GM21360 (cell line): ENCODE measurements around the gene DNLZ.

Experiments
- ATAC-seq: cut with Tn5 transposase; IDR thresholded peaks from one replicate; pipeline ENCODE4 v1.9.1; 2021; ENCODE audit warnings: mild to moderate bottlenecking, moderate library complexity; ENCODE audit not compliant: unreplicated experiment

DNLZ gene

DNA sequence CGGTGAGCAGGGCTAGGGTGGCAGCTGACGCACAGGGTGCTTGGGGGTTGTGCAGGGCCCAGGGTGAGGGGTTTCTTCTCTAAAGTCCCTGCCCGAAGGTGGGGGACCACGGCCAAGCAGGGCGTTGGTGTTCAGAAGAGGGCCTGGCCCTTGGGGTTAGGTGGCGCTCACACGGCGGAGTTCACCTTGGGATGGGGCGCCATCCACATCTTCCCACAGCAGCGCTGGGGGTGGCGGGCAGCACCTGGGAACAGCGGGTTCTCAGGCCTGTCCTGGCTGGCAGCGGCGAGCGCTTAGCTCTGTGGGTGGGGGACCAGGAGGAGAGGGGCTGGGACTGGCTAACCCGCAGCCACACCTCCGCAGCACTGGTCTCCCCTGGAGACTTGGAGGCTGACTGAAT is 30.1 kb downstream of the DNLZ start:
- ATAC-seq, result no peak

DNA sequence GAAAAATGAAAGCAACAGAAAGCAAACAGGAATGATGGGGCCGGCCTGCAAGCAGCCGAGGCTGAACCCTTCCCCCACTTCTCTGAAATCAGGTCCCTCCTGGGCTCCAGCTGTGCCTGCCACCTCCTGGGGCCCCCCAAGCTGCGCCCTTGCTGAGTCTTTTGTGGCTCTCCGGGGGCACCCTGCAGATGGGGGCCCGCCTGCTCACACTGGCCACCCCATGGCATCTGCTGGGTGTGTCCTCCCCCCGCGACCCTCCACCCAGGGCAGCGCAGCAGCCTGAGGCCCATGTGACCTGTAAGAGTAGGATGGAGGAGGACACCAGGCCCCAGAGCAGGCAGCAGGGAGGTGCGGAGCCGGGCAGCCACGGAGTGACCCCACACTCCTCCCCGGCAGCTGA is 30.5 kb downstream of the DNLZ start:
- ATAC-seq, result no peak

DNA sequence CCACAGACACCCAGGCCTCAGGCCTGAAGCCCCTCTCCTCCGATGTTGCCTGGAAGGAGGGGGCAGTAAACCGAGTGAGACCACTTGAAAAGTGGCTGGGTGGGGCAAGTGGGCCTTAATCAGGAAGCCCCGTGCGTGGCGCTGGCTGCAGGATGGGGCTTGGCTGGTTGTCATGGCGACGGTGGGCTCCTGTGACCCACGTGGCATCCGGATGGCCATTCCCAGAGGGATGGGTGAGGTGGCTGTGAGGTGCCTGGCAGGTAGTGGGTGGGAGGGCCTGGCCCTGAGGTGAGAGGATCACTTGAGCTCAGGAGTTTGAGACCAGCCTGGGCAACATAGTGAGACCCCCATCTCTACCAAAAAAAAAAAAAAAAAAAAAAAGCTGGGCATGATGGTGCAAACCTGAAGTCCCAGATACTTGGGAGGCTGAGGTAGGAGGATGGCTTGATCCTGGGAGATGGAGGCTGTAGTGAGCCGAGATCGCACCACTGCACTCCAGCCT is 31.0 kb downstream of the DNLZ start:
- ATAC-seq, result no peak

DNA sequence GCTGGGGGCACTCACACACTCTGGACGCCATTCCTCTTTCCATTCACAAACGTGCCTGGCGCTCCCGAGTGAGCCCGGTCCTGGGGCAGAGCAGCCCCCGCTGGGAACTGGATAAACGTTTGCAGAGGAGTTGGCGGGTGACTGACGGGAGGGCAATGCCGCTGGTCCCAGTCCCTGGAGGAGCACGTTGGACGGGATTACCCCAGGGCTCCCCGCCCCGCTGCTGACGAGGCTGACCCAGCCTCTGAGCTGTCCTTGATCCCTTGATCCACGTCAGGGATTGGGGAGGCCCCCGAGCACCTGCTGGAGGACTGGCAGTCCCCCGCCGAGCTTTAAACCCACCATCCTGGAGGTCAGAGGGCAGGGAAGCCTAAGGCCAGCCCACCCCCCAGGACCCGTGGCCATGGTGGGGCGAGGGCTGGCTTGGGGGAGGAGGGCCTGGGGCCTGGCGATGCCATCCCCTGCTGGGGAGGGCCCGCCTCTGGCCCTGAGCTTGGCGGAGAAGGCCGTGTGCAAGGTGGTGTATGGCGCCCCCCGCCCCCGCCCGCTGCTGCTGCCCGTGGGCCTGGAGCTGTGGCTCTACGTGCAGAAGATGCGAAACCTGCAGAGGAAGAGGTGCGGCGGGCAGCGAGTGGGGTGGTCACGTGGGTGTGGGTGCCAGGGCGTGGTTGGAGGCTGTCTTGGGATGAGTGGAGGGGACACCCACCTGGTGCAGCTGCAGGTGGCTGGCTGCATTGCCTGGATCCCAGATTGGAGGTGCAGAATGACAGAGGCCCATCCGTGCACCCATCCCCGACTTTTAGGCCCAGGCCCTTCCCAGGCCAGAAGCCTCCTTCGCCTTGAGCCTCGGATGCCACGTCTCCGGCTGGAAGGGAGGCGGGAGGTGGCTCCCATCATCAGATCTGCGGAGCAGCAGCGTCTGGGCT is 31.7 kb downstream of the DNLZ start:
- no peak for ATAC-seq

DNA sequence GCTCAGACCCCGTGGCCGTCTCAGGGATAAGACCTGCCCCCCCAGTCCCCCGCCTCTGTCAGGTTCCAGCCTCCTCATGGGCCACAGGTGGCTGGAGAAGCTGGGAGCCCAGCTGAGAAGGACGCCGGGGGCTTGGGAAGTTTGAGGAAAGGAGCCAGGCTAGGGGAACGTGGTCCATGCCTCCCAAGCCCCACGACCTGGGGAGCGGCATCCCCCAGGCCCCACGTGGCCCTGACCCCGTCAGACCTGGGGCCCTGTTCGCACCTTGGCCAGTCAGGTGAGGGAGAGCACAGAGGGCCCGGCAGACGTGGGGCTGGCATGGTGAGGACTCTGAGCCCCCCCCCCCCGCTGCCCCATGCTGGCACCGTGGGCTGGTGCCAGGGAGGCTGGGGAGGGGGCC is 32.5 kb downstream of the DNLZ start:
- ATAC-seq, result no peak

DNA sequence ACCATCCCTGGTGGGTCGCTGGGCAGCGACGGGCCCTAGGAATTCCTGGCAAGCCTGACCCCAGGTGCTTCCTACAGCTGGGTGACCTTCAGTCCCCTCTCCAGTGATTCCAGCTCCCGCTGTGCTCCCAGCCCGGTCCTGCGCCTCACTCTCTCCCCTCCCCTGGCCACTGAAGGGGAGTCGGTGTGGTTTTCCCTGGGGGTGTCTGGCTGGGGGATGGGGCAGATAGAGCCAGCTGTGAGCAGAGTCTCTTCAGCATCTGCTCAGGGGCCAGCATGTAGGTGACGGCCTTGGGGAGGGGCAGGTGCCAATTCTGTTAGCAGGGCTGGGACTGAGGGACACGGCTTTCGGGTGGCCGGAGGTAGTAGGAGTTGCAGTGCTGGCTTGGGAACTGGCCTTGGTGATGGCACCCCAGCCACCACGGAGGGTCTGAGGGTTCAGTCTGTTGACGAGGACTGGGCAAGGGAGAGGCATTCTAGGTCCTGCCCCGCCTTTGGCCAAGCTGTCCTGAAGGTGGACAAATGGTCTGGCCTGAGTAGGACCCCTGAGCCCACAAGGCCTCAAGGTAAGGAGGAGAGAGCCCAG is 33.0 kb downstream of the DNLZ start:
- ATAC-seq, result no peak

DNA sequence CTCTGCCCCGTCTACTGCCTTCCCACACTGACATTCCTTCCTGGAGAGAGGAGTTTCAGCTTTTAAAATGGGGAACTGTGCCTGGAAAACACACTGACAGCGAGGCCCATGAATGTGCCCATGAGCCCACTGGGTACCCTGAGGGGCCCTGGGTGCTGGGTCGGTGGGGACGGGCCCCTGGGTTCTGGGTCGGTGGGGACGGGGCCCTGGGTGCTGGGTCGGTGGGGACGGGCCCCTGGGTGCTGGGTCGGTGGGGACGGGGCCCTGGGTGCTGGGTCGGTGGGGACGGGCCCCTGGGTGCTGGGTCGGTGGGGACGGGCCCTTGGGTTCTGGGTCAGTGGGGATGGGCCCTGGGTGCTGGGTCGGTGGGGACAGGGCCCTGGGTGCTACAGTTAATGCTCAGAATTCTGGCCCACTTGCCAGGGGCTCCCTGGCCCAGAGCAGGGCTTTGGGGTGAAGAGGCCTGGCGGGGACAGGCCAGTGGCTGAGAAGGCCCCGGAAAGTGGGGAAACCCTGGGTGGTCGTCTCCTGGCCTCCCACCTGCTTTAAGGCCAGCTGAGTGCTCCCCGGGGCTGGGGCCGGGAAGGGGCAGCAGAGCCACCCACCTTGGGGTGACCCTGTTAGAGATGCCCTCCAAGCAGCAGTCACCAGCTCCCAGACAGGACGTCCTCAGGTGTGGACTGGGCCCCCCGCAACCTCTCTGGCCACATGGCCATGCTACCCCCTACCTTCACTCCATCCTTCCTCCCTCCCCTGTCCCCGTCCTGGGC is 33.7 kb downstream of the DNLZ start:
- ATAC-seq, result no peak

DNA sequence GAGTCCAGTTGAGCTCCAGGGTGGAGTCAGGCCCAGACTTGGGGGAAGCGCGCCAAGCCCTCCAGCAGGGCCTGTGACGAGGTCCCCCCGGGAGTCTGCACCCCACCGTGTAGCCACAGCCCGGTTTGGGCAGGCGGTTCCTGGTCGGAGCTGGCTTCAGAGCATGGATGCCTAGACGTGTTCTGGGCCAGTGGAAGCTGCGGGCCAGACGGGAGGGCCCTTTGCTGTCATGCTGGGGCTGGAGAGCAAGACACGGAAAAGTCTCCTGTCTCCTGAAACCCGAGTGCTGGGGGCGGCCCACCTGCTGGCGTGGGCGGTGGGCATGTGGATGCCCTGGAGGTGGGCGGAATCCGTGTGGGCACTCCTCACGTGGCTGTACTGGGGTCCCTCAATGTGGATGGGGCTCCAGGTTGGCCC is 34.3 kb downstream of the DNLZ start:
- no peak for ATAC-seq

DNA sequence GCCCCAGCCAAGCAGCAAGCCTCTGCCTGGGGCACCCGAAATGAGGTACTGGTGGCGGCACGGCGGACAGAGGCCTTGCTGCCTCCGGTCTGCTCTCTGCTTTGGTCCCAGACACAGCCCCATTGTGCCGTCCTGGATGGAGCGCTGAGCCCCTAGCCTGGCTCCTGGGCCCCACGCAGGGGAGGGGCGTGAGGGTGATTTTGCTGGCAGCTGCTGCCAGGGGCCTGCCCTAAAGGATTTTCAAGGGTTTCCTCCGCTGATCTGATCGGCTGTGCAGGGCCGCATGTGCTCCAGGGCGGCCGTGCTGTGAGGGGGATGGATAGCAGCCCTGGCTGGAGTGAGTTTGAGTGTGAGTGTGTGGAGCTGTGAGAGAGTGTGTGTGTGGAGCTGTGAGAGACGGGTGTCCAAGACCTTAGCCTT is 34.9 kb downstream of the DNLZ start:
- no peak for ATAC-seq

DNA sequence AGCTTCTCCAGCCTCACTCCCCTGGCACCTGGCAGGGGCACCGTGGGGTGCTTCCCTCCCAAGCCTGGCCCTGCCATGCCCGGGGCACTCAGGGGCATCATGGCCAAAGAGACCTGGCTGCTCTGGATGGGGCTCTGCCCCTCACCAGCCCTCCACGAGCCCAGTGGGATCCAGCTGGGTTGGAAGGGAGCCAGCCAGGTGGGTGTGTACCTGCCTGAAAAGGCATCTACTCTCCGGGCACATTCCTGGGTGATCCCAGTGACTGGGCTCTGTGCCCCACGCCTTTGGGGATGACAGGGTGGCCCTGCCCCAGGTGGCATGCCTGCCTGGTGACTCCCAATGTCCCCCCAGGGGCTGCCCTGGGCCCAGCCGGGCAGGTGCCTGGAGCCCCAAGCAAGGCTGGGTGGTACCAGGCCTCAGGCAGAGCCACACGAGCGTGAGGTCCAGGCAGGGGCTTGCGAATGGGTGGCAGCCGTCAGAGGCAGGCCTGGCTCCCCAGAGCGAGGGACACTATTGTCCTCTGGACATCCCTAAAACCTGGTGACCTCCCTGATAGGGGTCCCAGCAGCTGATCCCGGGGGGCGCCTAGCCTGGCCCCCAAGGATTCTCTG is 35.4 kb downstream of the DNLZ start:
- ATAC-seq, result no peak

DNA sequence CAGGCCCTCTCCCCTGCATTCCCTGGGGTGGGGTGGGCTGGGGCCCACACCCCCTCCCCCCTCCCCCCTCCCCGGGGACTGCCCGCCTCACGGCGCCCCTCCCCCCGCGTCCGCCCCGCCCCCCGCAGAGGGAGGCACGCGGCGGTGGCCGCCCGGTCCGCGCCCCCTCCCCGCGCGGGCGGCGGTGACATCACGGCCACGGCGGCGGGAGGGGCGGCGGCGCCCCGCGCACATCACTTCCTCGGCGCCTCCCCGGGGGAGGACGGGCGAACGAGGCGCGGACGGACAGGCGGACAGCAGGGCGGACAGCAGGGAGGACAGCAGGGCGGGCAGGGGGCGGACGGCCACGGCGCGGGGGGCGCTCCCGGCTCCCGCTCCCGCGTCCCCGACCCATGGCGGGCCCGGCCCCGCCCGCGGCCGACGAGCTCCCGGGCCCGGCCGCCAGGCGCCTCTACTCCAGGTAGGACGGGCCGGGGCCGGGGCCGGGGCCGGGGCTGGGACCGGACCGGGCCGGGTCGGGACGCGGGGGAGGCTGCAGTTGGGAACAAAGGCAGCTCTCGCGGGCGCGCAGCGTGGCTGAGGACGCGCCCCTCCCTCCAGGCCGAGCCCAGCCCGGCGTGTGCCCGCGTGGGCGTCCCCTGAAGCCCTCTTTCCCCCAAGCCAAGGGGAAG is 36.1 kb downstream of the DNLZ start, which contains the start of gene GPSM1:
TSS of gene GPSM1 (plus strand) at position 236 of the 671 bp plus-strand sequence. CDS start at position 393, 157 bp downstream.
- ATAC-seq, result no peak

DNA sequence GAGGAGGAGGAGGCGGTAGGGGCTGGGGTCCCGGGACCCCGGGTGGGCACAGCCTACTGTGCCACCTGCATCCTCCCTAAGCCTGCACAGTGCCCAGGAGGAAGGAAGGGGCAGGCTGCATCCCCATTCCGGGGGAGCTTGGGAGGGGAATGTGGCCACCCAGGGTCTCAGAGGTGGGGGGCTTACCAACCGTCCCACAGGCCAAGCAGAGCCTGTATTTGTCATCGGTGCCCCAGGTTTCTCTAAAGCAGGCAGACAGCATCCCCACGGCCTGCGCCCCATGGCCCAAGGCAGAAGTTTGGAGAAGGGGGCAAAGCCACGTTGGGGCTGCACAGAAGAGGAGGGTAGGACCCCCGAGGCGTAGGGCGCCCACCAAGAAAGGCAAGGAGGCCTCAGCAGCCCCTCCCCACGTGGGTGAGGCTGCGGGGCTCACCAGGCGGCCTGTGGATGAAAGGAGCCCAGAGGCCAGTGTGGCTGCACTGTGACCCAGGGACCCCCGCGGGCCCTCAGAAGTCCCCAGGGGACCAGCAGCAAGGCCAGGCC is 36.7 kb downstream of the DNLZ start:
- no peak for ATAC-seq

DNA sequence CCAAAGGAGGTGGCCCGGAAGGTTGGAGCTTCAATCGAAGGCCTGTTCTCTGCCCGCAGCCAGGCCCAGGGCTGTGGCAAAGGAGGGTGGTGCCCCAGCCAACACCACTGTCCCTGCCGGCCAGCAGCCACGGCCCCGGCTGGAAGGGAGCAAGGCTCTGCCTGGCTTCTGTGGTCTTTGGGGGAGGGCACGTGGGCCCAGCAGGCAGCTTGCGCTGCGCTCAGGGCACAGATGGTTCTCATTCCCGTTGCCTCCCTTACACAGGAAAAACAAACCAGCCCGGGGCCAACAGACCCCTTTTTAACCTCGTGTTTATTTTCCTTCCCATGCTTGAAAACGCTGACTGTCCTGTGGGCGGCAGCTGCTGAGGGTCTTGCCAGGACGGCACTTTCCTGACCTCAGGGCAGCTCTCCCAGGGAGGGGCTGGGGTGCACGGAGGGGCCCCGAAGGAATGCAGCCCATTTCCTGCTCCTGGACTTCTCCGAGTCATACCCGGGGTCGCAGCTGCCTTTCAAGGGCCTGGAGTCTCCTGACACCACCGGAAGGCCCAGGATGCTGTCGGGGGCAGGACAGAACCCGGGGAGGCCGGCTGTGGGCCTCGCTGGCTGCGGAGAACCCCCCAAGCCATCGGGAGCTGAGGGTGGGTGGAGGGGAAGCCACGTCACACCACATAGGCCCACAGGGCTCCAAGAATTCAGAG is 37.3 kb downstream of the DNLZ start:
- ATAC-seq, result no peak

DNA sequence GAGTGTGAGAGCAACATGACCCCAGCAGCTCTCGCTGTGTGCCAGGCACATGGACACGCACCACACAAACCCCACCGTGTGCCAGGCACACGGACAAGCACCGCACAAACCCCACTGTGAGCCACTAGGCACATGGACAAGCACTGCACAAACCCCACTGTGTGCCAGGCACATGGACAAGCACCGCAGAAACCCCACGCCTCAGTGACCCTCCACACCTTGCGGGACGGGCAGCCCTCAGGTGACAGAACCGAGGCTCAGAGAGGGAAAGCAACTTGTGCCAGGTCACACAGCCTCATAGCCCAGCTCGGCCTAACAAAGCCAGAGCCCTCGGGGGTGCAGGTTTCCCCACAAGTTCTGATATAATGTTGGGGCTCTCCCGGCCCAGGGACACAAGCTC is 38.2 kb downstream of the DNLZ start:
- ATAC-seq, result no peak

DNA sequence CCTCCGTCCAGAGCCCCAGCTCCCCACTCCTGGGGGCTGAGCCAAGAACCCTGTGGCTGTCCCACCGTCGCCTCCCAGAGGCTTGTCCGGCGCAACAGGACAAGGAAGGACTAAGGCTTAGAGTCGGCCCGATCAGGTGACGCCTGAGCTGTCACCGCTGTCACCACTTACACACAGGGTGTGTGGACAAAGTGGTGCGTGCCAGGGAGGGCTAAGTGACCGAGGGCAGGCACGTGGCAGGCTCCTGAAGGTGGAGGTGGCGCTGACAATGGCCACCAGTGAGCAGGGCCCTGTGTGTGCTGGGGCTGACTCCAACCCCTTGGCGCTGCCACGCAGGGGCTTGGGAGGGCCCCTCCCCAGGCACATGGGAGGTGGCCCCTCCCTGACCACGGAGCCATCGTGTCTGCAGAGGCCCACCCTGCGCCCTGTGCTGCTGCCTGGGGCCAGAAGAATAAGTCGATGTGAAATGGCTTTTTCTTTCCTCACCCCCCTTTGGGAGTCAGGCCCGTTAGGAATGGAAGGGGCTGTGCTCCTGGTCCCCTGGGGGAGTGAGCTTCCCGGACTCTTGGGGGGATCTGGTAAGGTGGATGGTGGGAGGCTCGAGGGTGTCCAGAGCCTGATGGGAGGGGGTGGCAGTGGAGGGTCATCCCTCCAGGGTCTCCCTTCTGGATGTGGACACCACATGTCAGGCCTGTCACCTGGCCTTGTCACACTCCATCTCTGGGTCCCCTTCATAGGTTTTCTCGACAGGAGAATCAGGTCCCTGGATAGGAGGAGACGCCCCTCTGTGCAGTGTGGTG is 38.8 kb downstream of the DNLZ start:
- no peak for ATAC-seq

DNA sequence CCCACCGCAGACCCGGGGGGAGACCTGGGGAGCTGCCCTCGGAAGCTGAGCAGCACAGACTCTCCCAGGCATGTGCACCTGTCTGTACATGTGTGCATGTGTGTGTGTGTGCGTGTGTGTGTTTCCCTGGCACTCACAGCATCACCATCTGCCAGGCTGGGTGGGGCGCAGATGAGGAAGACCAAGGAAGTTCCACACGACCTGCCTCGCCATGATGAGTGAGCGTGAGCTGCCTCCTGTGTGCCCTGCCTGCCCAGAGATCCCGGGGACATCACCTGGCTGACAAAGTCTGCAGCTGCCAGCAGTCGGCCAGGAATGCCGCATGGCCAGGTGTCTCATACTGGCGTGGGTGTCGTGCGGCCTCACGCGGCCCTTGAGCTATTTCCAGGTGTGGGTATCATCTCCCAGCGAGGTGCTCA is 40.2 kb downstream of the DNLZ start:
- ATAC-seq, result no peak

DNA sequence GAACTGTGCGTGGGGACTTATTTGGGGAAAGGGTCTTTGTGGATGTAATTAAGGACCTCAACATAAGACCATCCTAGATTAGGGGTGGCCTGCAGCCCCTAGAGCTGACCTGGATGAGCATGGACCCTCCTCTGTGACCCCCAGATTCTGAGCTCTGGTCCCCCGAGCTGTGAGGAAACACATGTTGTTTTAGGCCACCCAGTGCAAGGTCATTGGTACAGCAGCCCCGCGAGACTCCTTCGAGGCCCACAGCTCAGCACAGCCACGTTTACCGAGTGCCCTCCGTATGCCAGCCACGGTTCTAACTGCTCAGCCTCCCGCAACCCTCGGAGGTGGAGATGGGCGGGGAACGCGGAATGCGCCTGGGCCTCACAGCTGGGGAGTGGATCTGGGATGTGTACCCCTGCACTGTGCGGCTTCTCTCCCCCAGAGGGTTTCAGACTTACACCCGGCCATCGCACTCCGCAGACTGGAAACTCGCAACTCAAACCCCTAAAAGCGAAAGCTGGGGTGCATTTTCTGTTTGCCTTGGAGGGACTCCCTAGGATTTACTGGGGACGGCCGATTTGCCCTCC is 40.7 kb downstream of the DNLZ start:
- ATAC-seq, result no peak

DNA sequence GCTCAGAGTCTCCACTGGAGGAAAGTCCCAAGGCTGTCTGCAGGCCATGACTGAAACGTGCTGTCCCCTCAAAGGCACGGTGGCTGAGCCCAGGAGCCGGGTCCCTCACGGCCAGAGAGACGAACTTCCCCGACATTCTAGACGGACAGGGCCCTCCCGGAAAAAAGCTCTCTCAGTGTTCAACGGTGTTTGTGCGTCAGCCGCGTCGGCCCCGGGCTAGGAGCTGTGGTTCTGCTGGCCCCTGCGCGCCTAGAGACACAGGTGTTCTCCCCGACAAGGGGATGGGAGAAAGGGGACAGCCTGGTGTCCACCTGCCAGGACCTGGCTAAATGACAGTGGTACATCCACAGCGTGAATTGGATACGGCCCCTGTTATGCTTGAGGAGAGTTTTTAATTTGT is 42.0 kb downstream of the DNLZ start:
- ATAC-seq, result no peak
